HFF-Myc (cell line): Measurements from ENCODE around the gene PTBP3.

Experiments
- DNase-seq: peaks from one replicate; pipeline ENCODE4 v3.0.0-alpha.2; 2011; ENCODE audit warnings: low read depth; ENCODE audit errors: extremely low read depth
- H3K4me3 ChIP-seq: replicated peaks from 2 replicates; pipeline ENCODE4 v1.5.1; 2011; ENCODE audit warnings: low read depth, mild to moderate bottlenecking, control low read depth, low read length
- TF ChIP-seq, protein P1 (sequence below): IDR thresholded peaks from 2 replicates; pipeline ENCODE4 v1.5.1; 2012; ENCODE audit warnings: mild to moderate bottlenecking, low read depth, low read length, control low read depth; ENCODE audit errors: missing control alignments

The PTBP3 gene

GRCh38 chr9:112315331-112316257 lies 17.8 kb downstream of the PTBP3 start:
- no peak for DNase-seq
- TF ChIP-seq, protein P1, sequence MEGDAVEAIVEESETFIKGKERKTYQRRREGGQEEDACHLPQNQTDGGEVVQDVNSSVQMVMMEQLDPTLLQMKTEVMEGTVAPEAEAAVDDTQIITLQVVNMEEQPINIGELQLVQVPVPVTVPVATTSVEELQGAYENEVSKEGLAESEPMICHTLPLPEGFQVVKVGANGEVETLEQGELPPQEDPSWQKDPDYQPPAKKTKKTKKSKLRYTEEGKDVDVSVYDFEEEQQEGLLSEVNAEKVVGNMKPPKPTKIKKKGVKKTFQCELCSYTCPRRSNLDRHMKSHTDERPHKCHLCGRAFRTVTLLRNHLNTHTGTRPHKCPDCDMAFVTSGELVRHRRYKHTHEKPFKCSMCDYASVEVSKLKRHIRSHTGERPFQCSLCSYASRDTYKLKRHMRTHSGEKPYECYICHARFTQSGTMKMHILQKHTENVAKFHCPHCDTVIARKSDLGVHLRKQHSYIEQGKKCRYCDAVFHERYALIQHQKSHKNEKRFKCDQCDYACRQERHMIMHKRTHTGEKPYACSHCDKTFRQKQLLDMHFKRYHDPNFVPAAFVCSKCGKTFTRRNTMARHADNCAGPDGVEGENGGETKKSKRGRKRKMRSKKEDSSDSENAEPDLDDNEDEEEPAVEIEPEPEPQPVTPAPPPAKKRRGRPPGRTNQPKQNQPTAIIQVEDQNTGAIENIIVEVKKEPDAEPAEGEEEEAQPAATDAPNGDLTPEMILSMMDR, result no peak
- H3K4me3 ChIP-seq, result no peak overlapping the region

GRCh38 chr9:112312139-112312538 lies 21.3 kb downstream of the PTBP3 start:
- H3K4me3 ChIP-seq, result no peak overlapping the region
- TF ChIP-seq, protein P1, result no peak
- no peak for DNase-seq

GRCh38 chr9:112311497-112311896 lies 21.9 kb downstream of the PTBP3 start:
- DNase-seq, result no peak
- H3K4me3 ChIP-seq, result no peak overlapping the region
- TF ChIP-seq, protein P1, result no peak

- H3K4me3 ChIP-seq, result no peak overlapping the region
- DNase-seq, result no peak
- TF ChIP-seq, protein P1, result no peak
Measured at GRCh38 chr9:112310826-112311225, 22.6 kb downstream of the PTBP3 start.

DNA sequence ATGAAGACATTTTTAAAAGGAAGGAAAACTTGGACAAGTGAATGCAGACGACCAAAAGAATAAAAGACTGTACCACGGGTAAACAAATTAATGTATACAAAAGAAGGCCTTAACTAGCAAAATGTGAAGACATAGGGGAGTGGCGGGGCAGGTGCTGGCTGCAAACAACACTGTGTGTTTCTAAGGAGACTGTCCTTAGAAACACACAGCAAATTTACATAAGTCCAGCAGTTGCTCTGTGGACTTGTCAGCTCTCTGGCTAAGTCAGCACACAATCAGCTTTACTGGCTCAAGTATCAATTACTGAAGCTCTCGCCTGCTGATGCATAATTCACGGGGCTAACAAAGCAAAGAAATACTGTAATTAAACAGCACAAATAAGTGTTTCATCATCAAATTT lies 24.8 kb downstream of the PTBP3 start:
- TF ChIP-seq, protein P1, result no peak
- DNase-seq, result no peak
- no peak overlapping the region for H3K4me3 ChIP-seq

DNA sequence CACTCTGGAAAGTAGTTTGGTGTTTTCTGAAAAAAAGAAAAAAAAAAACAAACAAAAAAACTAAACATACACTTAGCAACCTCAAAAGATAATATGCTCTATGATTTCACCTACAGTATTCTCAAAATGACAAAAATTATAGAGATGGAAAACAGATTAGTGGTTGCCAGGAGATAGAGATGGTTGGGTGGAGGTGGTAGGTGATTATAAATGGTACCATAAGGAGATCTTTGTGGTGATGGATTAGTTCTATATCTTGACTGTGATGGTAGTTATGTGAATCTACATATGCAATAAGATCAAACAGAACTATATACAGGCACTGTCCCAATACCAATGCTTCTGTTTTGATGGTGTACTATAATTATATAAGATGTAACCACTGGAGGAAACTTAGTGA lies 32.0 kb downstream of the PTBP3 start:
- DNase-seq, result no peak
- TF ChIP-seq, protein P1, result no peak

More for the DNA sequence above, 32.0 kb downstream of the PTBP3 start:
- H3K4me3 ChIP-seq, result no peak overlapping the region
